ENCODE data around the gene ODC1.

DNA sequence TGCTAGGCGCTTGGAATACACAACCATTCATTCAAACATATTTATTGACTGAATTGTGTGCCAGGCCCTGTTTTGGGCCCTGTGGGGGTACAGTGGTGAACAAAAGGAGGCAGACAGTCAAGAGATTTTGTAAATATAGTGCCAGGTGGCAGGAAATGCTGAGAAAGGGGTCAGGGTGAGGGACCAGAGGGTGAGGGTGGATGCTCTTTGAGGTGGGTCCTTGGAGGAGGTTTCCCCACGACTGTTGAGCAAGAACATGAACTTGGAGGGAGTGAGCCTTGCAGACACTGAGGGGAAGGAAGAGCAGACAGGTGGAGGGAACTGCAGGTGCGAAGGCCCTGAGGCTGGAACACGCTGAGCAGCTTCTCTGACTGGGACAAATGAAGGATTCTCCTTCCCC is 40.7 kb downstream of the ODC1 start:
- TF ChIP-seq POLR2A (IDR thresholded peaks at IDR 0.05; ENCODE audit: low read length) (no peak), GATA1 (IDR thresholded peaks at IDR 0.05; ENCODE audit: low read depth, low read length) (no peak)

All from erythroblast (primary cell).